Measurements from ENCODE around the gene RPP25. TPM values are rescaled to one million over a fixed set of nuclear protein-coding genes. Genes with fewer than 3 reads are reported as not detected.
A peak's percentile ranks its signal among the peaks of the same experiment; 100 is the strongest.

The RPP25 gene
- total RNA-seq, 1 donor from 2014 or later = 24.0 TPM

DNA sequence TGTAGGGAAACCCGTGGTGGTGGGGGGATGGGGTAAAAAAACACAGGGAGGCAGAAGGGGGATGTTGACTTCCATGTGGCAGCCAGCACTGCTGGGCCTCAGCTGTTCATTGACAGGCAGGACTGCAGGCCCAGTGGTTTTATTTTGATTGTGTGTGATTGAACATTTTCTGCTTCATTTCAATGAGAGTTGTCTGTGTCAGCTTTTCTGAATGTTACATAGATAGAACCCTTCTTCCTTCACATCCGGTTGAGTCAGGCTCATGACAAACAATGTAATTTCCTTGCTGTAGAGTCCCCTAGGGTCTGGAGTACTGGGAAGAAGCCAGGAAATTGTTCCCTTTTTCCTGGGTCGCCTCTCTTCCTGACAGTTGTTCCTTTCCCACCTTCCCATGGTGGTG is 8.2 kb upstream of the RPP25 start:
- DNase-seq (ENCODE audit: low spot score) = peak; percentile 37

GRCh38 chr15:74963213-74963612 is 6.6 kb upstream of the RPP25 start:
- peaks cover 12% of the 10 kb centered on the region for H3K27me3 Mint-ChIP-seq (ENCODE audit: unreplicated experiment)
- H3K27ac Mint-ChIP-seq (ENCODE audit: unreplicated experiment) = peak overlapping the region; percentile 78
- TF ChIP-seq CTCF (IDR thresholded peaks at IDR 0.05; ENCODE audit: unreplicated experiment) = no peak
- DNase-seq (ENCODE audit: low spot score) = no peak
- H3K36me3 Mint-ChIP-seq (ENCODE audit: low read depth, unreplicated experiment) = peaks cover 4% of the 10 kb centered on the region
- no peaks in the 10 kb centered on the region for H3K9me3 Mint-ChIP-seq (ENCODE audit: unreplicated experiment)
- H3K4me3 Mint-ChIP-seq (ENCODE audit: unreplicated experiment) = no peak overlapping the region
- peaks cover 56% of the 10 kb centered on the region for H3K4me1 Mint-ChIP-seq (ENCODE audit: unreplicated experiment)

More for the DNA sequence above, 8.2 kb upstream of the RPP25 start:
- Mint-ChIP-seq H3K27ac (ENCODE audit: unreplicated experiment) (peak overlapping the region; percentile 81), H3K4me1 (ENCODE audit: unreplicated experiment) (peaks cover 45% of the 10 kb centered on the region), H3K36me3 (ENCODE audit: low read depth, unreplicated experiment) (peaks cover 4% of the 10 kb centered on the region), H3K9me3 (ENCODE audit: unreplicated experiment) (no peaks in the 10 kb centered on the region), H3K4me3 (ENCODE audit: unreplicated experiment) (no peak overlapping the region), H3K27me3 (ENCODE audit: unreplicated experiment) (peaks cover 5% of the 10 kb centered on the region)
- TF ChIP-seq CTCF (IDR thresholded peaks at IDR 0.05; ENCODE audit: unreplicated experiment) = no peak

GRCh38 chr15:74962671-74963070 is 6.1 kb upstream of the RPP25 start:
- no peaks in the 10 kb centered on the region for H3K9me3 Mint-ChIP-seq (ENCODE audit: unreplicated experiment)
- DNase-seq (ENCODE audit: low spot score) = no peak
- peaks cover 4% of the 10 kb centered on the region for H3K36me3 Mint-ChIP-seq (ENCODE audit: low read depth, unreplicated experiment)
- peaks cover 60% of the 10 kb centered on the region for H3K4me1 Mint-ChIP-seq (ENCODE audit: unreplicated experiment)
- H3K4me3 Mint-ChIP-seq (ENCODE audit: unreplicated experiment) = no peak overlapping the region
- no peak for TF ChIP-seq CTCF (IDR thresholded peaks at IDR 0.05; ENCODE audit: unreplicated experiment)
- peak overlapping the region; percentile 76 for H3K27ac Mint-ChIP-seq (ENCODE audit: unreplicated experiment)
- peaks cover 15% of the 10 kb centered on the region for H3K27me3 Mint-ChIP-seq (ENCODE audit: unreplicated experiment)

GRCh38 chr15:74962219-74962618 is 5.6 kb upstream of the RPP25 start:
- TF ChIP-seq CTCF (IDR thresholded peaks at IDR 0.05; ENCODE audit: unreplicated experiment) = no peak
- H3K4me3 Mint-ChIP-seq (ENCODE audit: unreplicated experiment) = peak overlapping the region; percentile 57
- DNase-seq (ENCODE audit: low spot score) = no peak

GRCh38 chr15:74961616-74962015 is 5.0 kb upstream of the RPP25 start:
- H3K4me3 Mint-ChIP-seq (ENCODE audit: unreplicated experiment) = peak overlapping the region; percentile 77
- H3K9me3 Mint-ChIP-seq (ENCODE audit: unreplicated experiment) = no peaks in the 10 kb centered on the region
- peaks cover 60% of the 10 kb centered on the region for H3K4me1 Mint-ChIP-seq (ENCODE audit: unreplicated experiment)
- peaks cover 15% of the 10 kb centered on the region for H3K27me3 Mint-ChIP-seq (ENCODE audit: unreplicated experiment)
- no peak for TF ChIP-seq CTCF (IDR thresholded peaks at IDR 0.05; ENCODE audit: unreplicated experiment)
- H3K36me3 Mint-ChIP-seq (ENCODE audit: low read depth, unreplicated experiment) = peaks cover 4% of the 10 kb centered on the region
- peak overlapping the region; percentile 96 for H3K27ac Mint-ChIP-seq (ENCODE audit: unreplicated experiment)
- no peak for DNase-seq (ENCODE audit: low spot score)

More at GRCh38 chr15:74962219-74962618, 5.6 kb upstream of the RPP25 start:
- Mint-ChIP-seq H3K9me3 (ENCODE audit: unreplicated experiment) (no peaks in the 10 kb centered on the region), H3K4me1 (ENCODE audit: unreplicated experiment) (peaks cover 60% of the 10 kb centered on the region), H3K27ac (ENCODE audit: unreplicated experiment) (peak overlapping the region; percentile 76), H3K36me3 (ENCODE audit: low read depth, unreplicated experiment) (peaks cover 4% of the 10 kb centered on the region), H3K27me3 (ENCODE audit: unreplicated experiment) (peaks cover 15% of the 10 kb centered on the region)

Data from endothelial cell (in vitro differentiated cells).